NB4 (cell line): Measurements from ENCODE around the gene SWSAP1.

Source experiments
- CTCF ChIP-seq: IDR thresholded peaks from one replicate; pipeline ENCODE4 v1.5.1; 2012; ENCODE audit warnings: low read depth, low read length
- MYC ChIP-seq: IDR thresholded peaks from 2 replicates; pipeline ENCODE4 v1.6.1; 2011; ENCODE audit warnings: low read depth, low read length
- POLR2A ChIP-seq: IDR thresholded peaks from 2 replicates; pipeline ENCODE4 v1.6.1; 2011; ENCODE audit warnings: mild to moderate bottlenecking; ENCODE audit not compliant: insufficient read length; ENCODE audit errors: extremely low read depth
- TF ChIP-seq, protein P1 (sequence below): IDR thresholded peaks from 2 replicates; pipeline ENCODE4 v1.6.1; 2011; ENCODE audit warnings: low read depth, low read length

- no peak for TF ChIP-seq CTCF
- no peak for TF ChIP-seq POLR2A
- TF ChIP-seq, protein P1, sequence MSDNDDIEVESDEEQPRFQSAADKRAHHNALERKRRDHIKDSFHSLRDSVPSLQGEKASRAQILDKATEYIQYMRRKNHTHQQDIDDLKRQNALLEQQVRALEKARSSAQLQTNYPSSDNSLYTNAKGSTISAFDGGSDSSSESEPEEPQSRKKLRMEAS = no peak
- no peak for TF ChIP-seq MYC
These were observed 41.6 kb upstream of the SWSAP1 start for GRCh38 chr19:11332822-11333221.
